ENCODE results near the gene FAM120B.
A peak's percentile ranks its signal among the peaks of the same experiment; 100 is the strongest.

FAM120B gene

DNA sequence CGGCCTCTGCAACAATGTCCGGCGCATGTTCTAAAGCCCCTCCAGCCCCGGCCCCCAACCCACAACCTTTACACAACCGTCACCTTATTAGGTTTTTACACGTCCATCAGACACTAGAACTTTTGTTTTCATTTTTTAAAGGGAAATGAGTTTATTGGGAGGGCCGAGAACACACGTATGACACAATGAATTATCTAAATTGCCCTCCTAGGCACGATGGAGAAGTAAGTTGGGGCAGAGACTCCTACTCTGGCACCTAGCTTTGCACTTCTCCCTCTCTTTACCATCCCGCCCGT is 14.5 kb upstream of the FAM120B start:
- TF ChIP-seq, protein P1, sequence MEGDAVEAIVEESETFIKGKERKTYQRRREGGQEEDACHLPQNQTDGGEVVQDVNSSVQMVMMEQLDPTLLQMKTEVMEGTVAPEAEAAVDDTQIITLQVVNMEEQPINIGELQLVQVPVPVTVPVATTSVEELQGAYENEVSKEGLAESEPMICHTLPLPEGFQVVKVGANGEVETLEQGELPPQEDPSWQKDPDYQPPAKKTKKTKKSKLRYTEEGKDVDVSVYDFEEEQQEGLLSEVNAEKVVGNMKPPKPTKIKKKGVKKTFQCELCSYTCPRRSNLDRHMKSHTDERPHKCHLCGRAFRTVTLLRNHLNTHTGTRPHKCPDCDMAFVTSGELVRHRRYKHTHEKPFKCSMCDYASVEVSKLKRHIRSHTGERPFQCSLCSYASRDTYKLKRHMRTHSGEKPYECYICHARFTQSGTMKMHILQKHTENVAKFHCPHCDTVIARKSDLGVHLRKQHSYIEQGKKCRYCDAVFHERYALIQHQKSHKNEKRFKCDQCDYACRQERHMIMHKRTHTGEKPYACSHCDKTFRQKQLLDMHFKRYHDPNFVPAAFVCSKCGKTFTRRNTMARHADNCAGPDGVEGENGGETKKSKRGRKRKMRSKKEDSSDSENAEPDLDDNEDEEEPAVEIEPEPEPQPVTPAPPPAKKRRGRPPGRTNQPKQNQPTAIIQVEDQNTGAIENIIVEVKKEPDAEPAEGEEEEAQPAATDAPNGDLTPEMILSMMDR (IDR thresholded peaks at IDR 0.05; ENCODE audit: insufficient read depth, low read depth, low read length, missing control alignments): peak; percentile 0
- H3K4me3 ChIP-seq (ENCODE audit: low read length): peak overlapping the region; percentile 72
- DNase-seq (ENCODE audit: low read depth): no peak

DNA sequence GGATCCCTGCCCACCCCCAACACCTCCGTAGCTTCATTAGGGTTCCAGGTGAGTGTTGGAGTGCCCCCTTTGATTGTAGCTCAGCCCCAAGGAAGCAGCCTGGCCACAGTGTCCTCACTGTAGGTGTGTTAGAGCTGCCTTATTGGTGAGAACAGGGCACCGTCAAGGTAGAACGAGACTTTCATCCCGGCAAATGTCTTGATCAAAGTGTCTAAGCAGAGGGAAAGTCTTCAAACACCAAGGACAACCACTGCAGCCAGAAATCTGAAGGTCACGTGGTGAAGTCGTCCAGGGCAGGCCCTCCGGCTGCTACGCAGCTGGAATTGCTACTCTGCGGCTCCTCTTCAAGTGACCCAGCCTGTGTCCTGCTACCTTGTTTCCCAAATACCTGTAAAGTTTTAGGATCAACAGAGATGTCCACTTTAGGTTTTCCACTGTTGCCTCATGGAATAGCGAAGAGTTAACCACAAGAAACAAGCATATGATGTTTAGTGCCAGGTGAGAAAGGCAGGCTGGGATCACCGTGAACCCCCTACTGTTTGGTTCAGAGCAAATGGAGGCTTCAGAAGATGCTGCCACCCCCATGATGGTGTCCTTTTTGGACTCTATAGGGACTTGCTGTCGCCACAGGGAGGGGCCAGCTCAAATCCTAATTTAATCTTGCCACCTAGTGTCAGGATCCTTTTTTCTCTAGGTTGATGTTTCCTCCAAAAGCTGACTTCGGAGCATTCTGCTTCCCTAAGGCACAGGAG is 14.0 kb upstream of the FAM120B start:
- peak overlapping the region; percentile 72 for H3K4me3 ChIP-seq (ENCODE audit: low read length)
- TF ChIP-seq, protein P1 (IDR thresholded peaks at IDR 0.05; ENCODE audit: insufficient read depth, low read depth, low read length, missing control alignments): peak; percentile 46
- peak; percentile 52 for DNase-seq (ENCODE audit: low read depth)

DNA sequence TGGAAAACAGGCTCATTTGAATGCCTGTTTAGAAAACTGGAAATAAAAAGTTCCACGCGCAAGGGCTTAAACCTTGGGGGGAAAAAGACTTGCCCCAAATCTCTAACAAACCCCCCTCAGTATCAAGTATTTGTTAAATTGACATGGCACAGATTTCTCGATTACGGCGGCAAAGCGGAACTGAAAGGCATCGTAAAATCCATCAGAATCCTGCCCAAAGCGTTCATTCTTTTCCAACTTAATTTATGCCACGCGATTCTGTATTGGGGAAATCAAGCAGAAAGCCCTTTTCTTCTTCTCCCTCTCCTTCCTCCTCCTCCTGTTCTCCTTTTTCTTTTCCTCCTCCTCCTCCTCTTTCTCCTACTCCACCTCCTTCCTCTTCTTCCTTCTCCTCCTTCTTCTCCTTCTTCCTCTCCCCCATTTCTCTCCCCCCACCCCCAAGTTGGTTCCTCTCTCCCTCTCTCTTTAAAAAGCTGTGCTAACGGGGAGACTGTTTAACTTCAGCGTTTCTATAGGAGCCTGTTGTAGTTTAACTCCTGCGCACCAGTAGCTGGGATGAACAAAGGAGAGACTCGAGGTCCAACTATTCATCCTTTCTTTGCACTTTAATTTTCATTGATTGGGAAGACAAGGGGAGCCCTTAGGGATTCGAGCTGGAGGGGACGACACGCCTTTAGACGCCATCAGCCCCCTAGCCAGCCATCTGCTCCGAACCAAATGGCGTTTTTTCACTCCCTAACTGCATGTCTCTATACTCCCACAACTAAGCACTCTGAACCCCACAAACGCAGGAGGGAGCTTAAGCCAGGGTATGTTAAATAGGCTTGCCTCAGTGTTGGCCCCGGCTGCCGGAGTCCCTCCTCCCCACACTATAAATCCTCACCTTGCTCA is 13.0 kb upstream of the FAM120B start:
- DNase-seq (ENCODE audit: low read depth): no peak
- H3K4me3 ChIP-seq (ENCODE audit: low read length): no peak overlapping the region
- TF ChIP-seq, protein P1 (IDR thresholded peaks at IDR 0.05; ENCODE audit: insufficient read depth, low read depth, low read length, missing control alignments): no peak

DNA sequence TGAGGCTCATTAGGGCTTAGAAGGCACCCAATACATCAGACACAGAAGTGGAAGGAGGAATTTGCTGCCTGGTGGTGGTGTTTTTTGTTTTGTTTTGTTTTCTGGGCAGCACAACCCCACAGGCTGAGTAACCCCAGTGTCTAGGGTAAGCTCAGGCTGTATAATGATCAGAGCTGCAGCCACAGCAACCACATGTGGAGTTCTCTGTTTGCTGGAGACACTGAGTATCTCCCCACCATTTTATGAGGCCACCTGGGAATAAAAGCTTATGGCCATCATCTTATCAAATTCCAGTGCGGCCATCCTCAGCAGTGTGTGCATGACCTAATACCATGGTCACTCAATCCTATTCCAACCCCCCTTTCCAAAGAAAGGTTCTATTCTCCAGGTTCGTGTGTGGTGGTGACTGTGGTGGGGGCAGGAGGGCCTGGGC is 12.2 kb upstream of the FAM120B start:
- H3K4me3 ChIP-seq (ENCODE audit: low read length): no peak overlapping the region
- no peak for DNase-seq (ENCODE audit: low read depth)
- TF ChIP-seq, protein P1 (IDR thresholded peaks at IDR 0.05; ENCODE audit: insufficient read depth, low read depth, low read length, missing control alignments): no peak

- DNase-seq (ENCODE audit: low read depth): no peak
- TF ChIP-seq, protein P1 (IDR thresholded peaks at IDR 0.05; ENCODE audit: insufficient read depth, low read depth, low read length, missing control alignments): no peak
- peak overlapping the region; percentile 5 for H3K4me3 ChIP-seq (ENCODE audit: low read length)
Observed at GRCh38 chr6:170294813-170295509, 11.6 kb upstream of the FAM120B start.

- peak; percentile 53 for DNase-seq (ENCODE audit: low read depth)
- peak overlapping the region; percentile 40 for H3K4me3 ChIP-seq (ENCODE audit: low read length)
- TF ChIP-seq, protein P1 (IDR thresholded peaks at IDR 0.05; ENCODE audit: insufficient read depth, low read depth, low read length, missing control alignments): no peak
Observed at GRCh38 chr6:170295510-170296422, 10.8 kb upstream of the FAM120B start.

Data from epithelial cell of esophagus (primary cell).